ENCODE data around the gene CIBAR2.

GRCh38 chr16:85151079-85151602, 38.9 kb upstream of the CIBAR2 start:
- no peak for TF ChIP-seq CTCF (IDR thresholded peaks at IDR 0.05)
- TF ChIP-seq POLR2A (IDR thresholded peaks at IDR 0.05), result no peak

Measured in Peyer's patch (tissue), 4 donors.